ENCODE measurements around the gene DOP1A. TPM values are rescaled to one million over a fixed set of nuclear protein-coding genes. Genes with fewer than 3 reads are reported as not detected.

Gene DOP1A
- polyA plus RNA-seq, 3 donors, result 27.0 to 44.6 (median 37.0) TPM

GRCh38 chr6:83071707-83072106, 4.2 kb downstream of the DOP1A start:
- no peak for DNase-seq

- no peak for DNase-seq
Measured at GRCh38 chr6:83072726-83073125, 5.3 kb downstream of the DOP1A start.

- no peak for DNase-seq
Measured at GRCh38 chr6:83073615-83074014, 6.1 kb downstream of the DOP1A start.

GRCh38 chr6:83083476-83083875, 16.0 kb downstream of the DOP1A start:
- DNase-seq, result no peak

- DNase-seq, result no peak
Measured at GRCh38 chr6:83086751-83087150, 19.3 kb downstream of the DOP1A start.

GRCh38 chr6:83092756-83093399, 25.4 kb downstream of the DOP1A start:
- no peak for DNase-seq

- DNase-seq, result no peak
Measured at GRCh38 chr6:83096791-83097190, 29.3 kb downstream of the DOP1A start.

GRCh38 chr6:83097204-83097603, 29.7 kb downstream of the DOP1A start:
- DNase-seq, result peak; percentile 29

- DNase-seq, result no peak
Measured at GRCh38 chr6:83097675-83098074, 30.2 kb downstream of the DOP1A start.

GRCh38 chr6:83098589-83098988, 31.1 kb downstream of the DOP1A start:
- DNase-seq, result no peak

- no peak for DNase-seq
Measured at GRCh38 chr6:83108378-83108777, 40.9 kb downstream of the DOP1A start.

GRCh38 chr6:83113258-83113657, 45.8 kb downstream of the DOP1A start:
- DNase-seq, result no peak

GRCh38 chr6:83114164-83114563, 46.7 kb downstream of the DOP1A start:
- no peak for DNase-seq

- no peak for DNase-seq
Measured at GRCh38 chr6:83117802-83118201, 50.3 kb downstream of the DOP1A start.

GRCh38 chr6:83119742-83120300, 52.4 kb downstream of the DOP1A start:
- DNase-seq, result no peak

GRCh38 chr6:83124553-83124952, 57.1 kb downstream of the DOP1A start:
- no peak for DNase-seq

GRCh38 chr6:83125425-83125824, 58.0 kb downstream of the DOP1A start:
- DNase-seq, result no peak

- DNase-seq, result no peak
Measured at GRCh38 chr6:83126223-83126622, 58.8 kb downstream of the DOP1A start.

GRCh38 chr6:83126807-83127206, 59.3 kb downstream of the DOP1A start:
- no peak for DNase-seq

GRCh38 chr6:83127258-83127657, 59.8 kb downstream of the DOP1A start:
- DNase-seq, result no peak

GRCh38 chr6:83127976-83128375, 60.5 kb downstream of the DOP1A start:
- no peak for DNase-seq

- DNase-seq, result no peak
Measured at GRCh38 chr6:83132121-83132520, 64.7 kb downstream of the DOP1A start.

GRCh38 chr6:83138118-83138722, 70.7 kb downstream of the DOP1A start:
- no peak for DNase-seq

GRCh38 chr6:83138758-83139157, 71.3 kb downstream of the DOP1A start:
- no peak for DNase-seq
